H9 (cell line): ENCODE results near the gene CDK14. TPM values are rescaled to one million over a fixed set of nuclear protein-coding genes. Genes with fewer than 3 reads are reported as not detected.

ENCODE experiments used
- DNase-seq: peaks from one replicate; pipeline ENCODE4 v3.0.0-alpha.2; 2017
- H2AFZ ChIP-seq: one replicate; pipeline ENCODE4 v1.6.1; 2013; ENCODE audit warnings: mild to moderate bottlenecking, low read length, control low read depth, moderate library complexity
- H2AK5ac ChIP-seq: 2 replicates; pipeline ENCODE4 v1.6.1; 2013; ENCODE audit warnings: low read length, control low read depth, mixed read lengths; ENCODE audit not compliant: insufficient read length
- H2BK120ac ChIP-seq: one replicate; pipeline ENCODE4 v1.6.1; 2013; ENCODE audit warnings: low read depth, mild to moderate bottlenecking, low read length, control low read depth, inconsistent platforms; ENCODE audit not compliant: poor library complexity, severe bottlenecking
- H2BK12ac ChIP-seq: 2 replicates; pipeline ENCODE4 v1.6.1; 2013; ENCODE audit warnings: low read length, control low read depth, mixed read lengths, low read depth; ENCODE audit not compliant: insufficient read length
- H2BK15ac ChIP-seq: 2 replicates; pipeline ENCODE4 v1.6.1; 2013; ENCODE audit warnings: low read depth, low read length, control low read depth
- H2BK20ac ChIP-seq: one replicate; pipeline ENCODE4 v1.6.1; 2013; ENCODE audit warnings: low read depth, mild to moderate bottlenecking, low read length, control low read depth, inconsistent platforms; ENCODE audit not compliant: poor library complexity, severe bottlenecking
- H2BK5ac ChIP-seq: 2 replicates; pipeline ENCODE4 v1.6.1; 2013; ENCODE audit warnings: low read length, control low read depth, mixed read lengths; ENCODE audit not compliant: insufficient read length
- H3K14ac ChIP-seq: 2 replicates; pipeline ENCODE4 v1.6.1; 2013; ENCODE audit warnings: low read length, control low read depth; ENCODE audit not compliant: insufficient read depth
- H3K18ac ChIP-seq: 2 replicates; pipeline ENCODE4 v1.6.1; 2013; ENCODE audit warnings: low read depth, mild to moderate bottlenecking, mixed read lengths, low read length, control low read depth; ENCODE audit not compliant: insufficient read length
- H3K23ac ChIP-seq: 2 replicates; pipeline ENCODE4 v1.6.1; 2013; ENCODE audit warnings: low read length, control low read depth, mixed read lengths, low read depth; ENCODE audit not compliant: insufficient read length
- H3K23me2 ChIP-seq: 2 replicates; pipeline ENCODE4 v1.6.1; 2013; ENCODE audit warnings: low read depth, mild to moderate bottlenecking, mixed read lengths, low read length, control low read depth; ENCODE audit not compliant: insufficient read length, poor library complexity, severe bottlenecking
- H3K27ac ChIP-seq: 2 replicates; pipeline ENCODE4 v1.5.1; 2013; ENCODE audit warnings: low read length, control low read depth, mixed read lengths, low read depth; ENCODE audit not compliant: insufficient read length
- H3K27me3 ChIP-seq: 2 replicates; pipeline ENCODE4 v1.6.1; 2013; ENCODE audit warnings: low read length, control low read depth, inconsistent platforms; ENCODE audit not compliant: insufficient read depth
- H3K4ac ChIP-seq: 2 replicates; pipeline ENCODE4 v1.6.1; 2013; ENCODE audit warnings: low read depth, mild to moderate bottlenecking, control low read depth, inconsistent platforms, low read length, moderate library complexity
- H3K4me1 ChIP-seq: 2 replicates; pipeline ENCODE4 v1.6.1; 2013; ENCODE audit warnings: low read length, control low read depth, inconsistent platforms; ENCODE audit not compliant: insufficient read depth
- H3K4me2 ChIP-seq: 2 replicates; pipeline ENCODE4 v1.6.1; 2013; ENCODE audit warnings: low read length, control low read depth, mixed read lengths; ENCODE audit not compliant: insufficient read length, insufficient read depth
- H3K56ac ChIP-seq: 2 replicates; pipeline ENCODE4 v1.6.1; 2013; ENCODE audit warnings: low read depth, mild to moderate bottlenecking, mixed read lengths, low read length, control low read depth; ENCODE audit not compliant: insufficient read length
- H3K79me1 ChIP-seq: 2 replicates; pipeline ENCODE4 v1.6.1; 2013; ENCODE audit warnings: low read depth, mild to moderate bottlenecking, moderate library complexity, low read length, control low read depth, inconsistent platforms; ENCODE audit not compliant: insufficient read depth, poor library complexity, severe bottlenecking
- H3K79me2 ChIP-seq: 2 replicates; pipeline ENCODE4 v1.6.1; 2013; ENCODE audit warnings: low read length, control low read depth, inconsistent platforms; ENCODE audit not compliant: insufficient read depth
- H3K9ac ChIP-seq: 2 replicates; pipeline ENCODE4 v1.6.1; 2013; ENCODE audit warnings: low read length, control low read depth, mixed read lengths; ENCODE audit not compliant: insufficient read length; ENCODE audit errors: extremely low read depth
- H3K9me3 ChIP-seq: one replicate; pipeline ENCODE4 v1.6.1; 2013; ENCODE audit warnings: low read depth, low read length, inconsistent platforms; ENCODE audit not compliant: control insufficient read depth
- H3T11ph ChIP-seq: one replicate; pipeline ENCODE4 v1.6.1; 2013; ENCODE audit warnings: mild to moderate bottlenecking, low read length, control low read depth, inconsistent platforms
- H4K20me1 ChIP-seq: one replicate; pipeline ENCODE4 v1.6.1; 2013; ENCODE audit not compliant: control insufficient read depth, insufficient read length, insufficient read depth
- H4K5ac ChIP-seq: 2 replicates; pipeline ENCODE4 v1.6.1; 2013; ENCODE audit warnings: low read depth, mild to moderate bottlenecking, mixed read lengths, low read length, control low read depth; ENCODE audit not compliant: insufficient read length
- H4K8ac ChIP-seq: replicated peaks from 2 replicates; pipeline ENCODE4 v1.6.1; 2013; ENCODE audit warnings: low read length, control low read depth, mixed read lengths, low read depth; ENCODE audit not compliant: insufficient read length
- H4K91ac ChIP-seq: 2 replicates; pipeline ENCODE4 v1.6.1; 2013; ENCODE audit warnings: low read depth, mild to moderate bottlenecking, moderate library complexity, mixed read lengths, low read length, control low read depth; ENCODE audit not compliant: insufficient read length
- H3K27ac Mint-ChIP-seq, 3 experiments: 2 replicates in 2 of 3; 3 replicates in 1 of 3; pipeline ENCODE4 v1.8.0; 2020 to 2021; ENCODE audit warnings: mixed read lengths in 3 of 3, mild to moderate bottlenecking in 1 of 3, moderate library complexity in 1 of 3
- H3K27me3 Mint-ChIP-seq: 2 replicates; pipeline ENCODE4 v1.8.0; 2021; ENCODE audit warnings: low read depth, mild to moderate bottlenecking, moderate library complexity, mixed read lengths
- H3K36me3 Mint-ChIP-seq, 3 experiments: 2 replicates in 2 of 3; 3 replicates in 1 of 3; pipeline ENCODE4 v1.8.0; 2020 to 2021; ENCODE audit warnings: low read depth in 3 of 3, mixed read lengths in 3 of 3; ENCODE audit not compliant: insufficient read depth in 1 of 3
- H3K4me1 Mint-ChIP-seq, 2 experiments: 2 replicates each; pipeline ENCODE4 v1.8.0; 2020; ENCODE audit warnings: mixed read lengths in 2 of 2
- H3K4me3 Mint-ChIP-seq, 2 experiments: 2 replicates in 1 of 2; 3 replicates in 1 of 2; pipeline ENCODE4 v1.8.0; 2020 to 2021; ENCODE audit warnings: mild to moderate bottlenecking in 2 of 2, mixed read lengths in 2 of 2, moderate library complexity in 1 of 2
- H3K9me3 Mint-ChIP-seq, 2 experiments: 2 replicates in 1 of 2; 3 replicates in 1 of 2; pipeline ENCODE4 v1.8.0; 2020; ENCODE audit warnings: mild to moderate bottlenecking in 2 of 2, mixed read lengths in 2 of 2, moderate library complexity in 1 of 2
- CTCF ChIP-seq: fragments of 200-600 bp; sonication (generic); conservative IDR thresholded peaks from 3 replicates; pipeline ENCODE4 v1.8.0; 2021; ENCODE audit warnings: antibody characterized with exemption, mild to moderate bottlenecking
- WGBS: extraction: QIAGEN DNeasy Blood & Tissue Kit; methylation state at CpG from one replicate; pipeline ENCODE4 v1.1.7; 2013; ENCODE audit warnings: missing lambda C conversion rate, low lambda C conversion rate, mixed read lengths; ENCODE audit not compliant: insufficient read length; ENCODE audit errors: extremely low coverage; 5-methylcytosine and 5-hydroxymethylcytosine counted together
- total RNA-seq: library from RNA; stranded (reverse); gene quantifications from 2 replicates; pipeline ENCODE4 v1.2.1, GENCODE V29; 2021

Gene CDK14
- total RNA-seq, 1 experiment from 2014 or later = 23.9 TPM

- Histone ChIP-seq H3K4ac (no peak overlapping the region), H3K14ac (no peak overlapping the region), H3K27ac (no peak overlapping the region), H4K20me1 (no peaks in the 10 kb centered on the region), H2BK12ac (no peak overlapping the region), H3K23ac (no peak overlapping the region), H2BK20ac (no peak overlapping the region), H2AK5ac (no peak overlapping the region), H3K56ac (no peak overlapping the region), H3K9ac (no peak overlapping the region), H3K79me2 (no peaks in the 10 kb centered on the region), H3K4me2 (no peak overlapping the region), H2BK15ac (no peak overlapping the region), H4K8ac (no peak overlapping the region), H3K79me1 (no peaks in the 10 kb centered on the region), H3K18ac (no peak overlapping the region), H3T11ph (no peak overlapping the region), H4K5ac (no peak overlapping the region), H3K9me3 (no peaks in the 10 kb centered on the region), H3K4me1 (no peaks in the 10 kb centered on the region; the same call in 1 of the 2 replicates), H3K23me2 (no peaks in the 10 kb centered on the region), H2AFZ (no peak overlapping the region), H4K91ac (no peak overlapping the region), H3K27me3 (no peaks in the 10 kb centered on the region), H2BK5ac (no peak overlapping the region), H2BK120ac (no peak overlapping the region)
- Mint-ChIP-seq H3K4me1 (peaks cover 5 to 12% of the 10 kb centered on the region in 2 experiments), H3K27me3 (no peaks in the 10 kb centered on the region), H3K9me3 (no peaks in the 10 kb centered on the region), H3K4me3 (no peak overlapping the region), H3K27ac (peak overlapping the region in 1 of 3 experiments; percentile 56; a peak in 1 of 7 replicates), H3K36me3 (no peaks in the 10 kb centered on the region)
- DNase-seq = no peak
- WGBS = no CpG with 5 or more reads among the region's 1 CpG
- no peak for TF ChIP-seq CTCF
Observed at GRCh38 chr7:90688810-90689209, 92.7 kb downstream of the CDK14 start.
